Mucosa of stomach (tissue), 1 donor: Measurements from ENCODE around the gene GNG8.

Source experiments
- H3K27me3 ChIP-seq: one replicate; pipeline ENCODE4 v1.7.0; 2013; ENCODE audit warnings: mild to moderate bottlenecking, low read length; ENCODE audit not compliant: control insufficient read depth, insufficient read depth
- H3K36me3 ChIP-seq: one replicate; pipeline ENCODE4 v1.7.0; 2013; ENCODE audit warnings: low read length; ENCODE audit not compliant: control insufficient read depth, insufficient read depth
- H3K4me1 ChIP-seq: one replicate; pipeline ENCODE4 v1.7.0; 2013; ENCODE audit warnings: mild to moderate bottlenecking, low read length; ENCODE audit not compliant: control insufficient read depth, insufficient read depth
- H3K4me3 ChIP-seq: one replicate; pipeline ENCODE4 v1.7.0; 2013; ENCODE audit warnings: low read length
- H3K9ac ChIP-seq: one replicate; pipeline ENCODE4 v1.7.0; 2013; ENCODE audit warnings: mild to moderate bottlenecking, low read length, moderate library complexity
- H3K9me3 ChIP-seq: one replicate; pipeline ENCODE4 v1.7.0; 2013; ENCODE audit warnings: mild to moderate bottlenecking, low read length, moderate library complexity; ENCODE audit not compliant: control insufficient read depth
- donor health status: Pancreatic carcinoma.

GNG8 gene

DNA sequence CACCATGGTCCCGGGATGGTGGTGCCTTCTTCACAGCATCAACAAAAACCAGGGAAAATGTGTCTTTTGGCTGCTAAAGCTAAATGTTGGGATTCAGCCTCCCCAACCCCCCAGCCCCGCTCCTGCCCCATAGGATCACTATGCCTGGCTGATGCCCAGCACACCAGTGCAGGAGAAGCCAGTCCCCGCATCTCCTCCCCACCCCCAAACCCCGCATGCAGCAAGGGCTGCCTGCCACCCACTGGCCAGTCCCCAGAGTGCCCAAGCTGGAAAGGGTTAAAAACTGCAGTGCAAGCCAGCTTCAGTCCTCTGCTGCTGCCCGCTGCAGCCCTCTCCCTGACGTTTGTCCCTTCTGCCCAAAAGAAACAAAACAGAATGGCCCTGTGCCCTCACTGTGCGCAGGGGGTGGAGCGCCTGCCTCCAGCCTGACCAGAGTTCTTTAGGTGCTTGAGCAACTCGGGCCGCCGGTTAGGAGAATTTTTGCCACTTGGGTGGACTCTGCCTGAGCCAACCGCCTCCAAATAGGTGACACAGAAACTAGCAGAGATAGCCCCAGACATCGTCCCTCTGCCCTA lies 31.1 kb downstream of the GNG8 start:
- Histone ChIP-seq H3K36me3 (peaks cover 23% of the 10 kb centered on the region), H3K9ac (no peak overlapping the region), H3K9me3 (no peaks in the 10 kb centered on the region), H3K4me3 (no peak overlapping the region), H3K27me3 (no peaks in the 10 kb centered on the region), H3K4me1 (peaks cover 22% of the 10 kb centered on the region)

DNA sequence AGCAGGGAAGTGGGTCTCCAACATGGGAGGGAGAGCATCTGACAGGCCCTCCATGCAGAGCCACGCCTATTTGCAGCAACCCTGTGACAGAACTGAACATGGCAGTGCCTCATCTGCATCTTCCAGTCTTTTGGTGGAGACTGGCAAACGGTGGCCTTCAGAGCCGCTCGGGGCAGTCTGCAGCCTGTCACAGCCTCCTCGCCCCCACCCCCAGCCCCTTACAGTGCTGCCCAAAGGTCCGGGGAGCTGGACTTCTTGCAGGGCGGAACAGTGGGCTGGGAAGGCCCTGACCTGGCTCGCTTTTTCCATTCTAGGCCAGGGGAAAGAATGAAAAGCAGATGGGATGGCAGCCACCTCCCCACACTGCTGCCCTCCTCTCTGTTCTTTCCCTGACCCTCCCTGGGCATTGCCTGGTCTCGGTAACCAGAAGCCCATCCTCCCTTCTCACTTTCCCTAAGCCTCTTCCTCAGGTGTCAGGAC lies 32.2 kb downstream of the GNG8 start:
- peak overlapping the region; percentile 96 for H3K4me3 ChIP-seq

GRCh38 chr19:46603195-46603637 lies 32.8 kb downstream of the GNG8 start:
- H3K4me3 ChIP-seq: peak overlapping the region; percentile 96
- H3K9me3 ChIP-seq: no peaks in the 10 kb centered on the region
- peak overlapping the region; percentile 100 for H3K9ac ChIP-seq
- no peaks in the 10 kb centered on the region for H3K27me3 ChIP-seq
- H3K36me3 ChIP-seq: peaks cover 11% of the 10 kb centered on the region
- H3K4me1 ChIP-seq: peaks cover 24% of the 10 kb centered on the region

More for the DNA sequence above, 32.2 kb downstream of the GNG8 start:
- Histone ChIP-seq H3K27me3 (no peaks in the 10 kb centered on the region), H3K4me1 (peaks cover 24% of the 10 kb centered on the region), H3K9ac (peak overlapping the region; percentile 100), H3K9me3 (no peaks in the 10 kb centered on the region), H3K36me3 (peaks cover 16% of the 10 kb centered on the region)

DNA sequence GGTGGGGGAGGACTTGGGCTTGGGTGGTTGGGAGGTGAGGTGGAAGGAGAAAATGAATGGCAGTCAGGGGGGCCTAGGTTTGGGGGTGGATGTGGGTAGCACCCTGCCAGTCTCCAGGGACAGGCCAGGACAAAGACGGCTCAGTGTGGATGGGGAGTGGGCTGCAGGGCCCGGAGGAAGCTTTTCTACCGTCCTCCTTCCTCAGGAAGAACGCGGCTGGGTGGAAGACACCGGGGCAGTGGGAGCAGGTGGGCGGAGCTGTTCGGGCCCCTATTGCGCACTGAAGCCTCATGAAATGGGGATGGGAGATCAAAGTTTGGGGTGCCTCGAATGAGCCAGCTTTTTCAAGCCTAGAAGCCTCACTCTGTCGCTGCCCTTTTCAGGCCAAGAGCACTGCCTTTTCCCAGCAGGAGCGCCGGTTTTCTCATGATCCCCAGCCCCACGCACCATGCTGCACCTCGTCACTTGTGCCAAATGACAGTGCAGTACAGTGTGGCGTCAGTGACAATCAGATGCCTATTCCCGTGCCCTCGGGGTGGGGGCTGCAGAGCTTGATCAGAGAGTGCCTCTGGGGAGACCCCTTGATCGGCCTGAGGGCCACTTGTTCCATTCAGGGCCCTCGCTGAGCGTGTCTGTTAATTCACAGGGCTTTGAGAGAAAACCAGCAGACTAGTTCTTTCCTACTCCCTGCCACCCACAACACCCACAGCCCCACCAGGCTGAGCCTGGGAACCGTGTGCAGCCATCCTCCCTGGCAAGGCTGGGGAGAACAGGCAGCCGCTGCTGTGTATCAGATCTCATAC lies 33.4 kb downstream of the GNG8 start:
- no peaks in the 10 kb centered on the region for H3K27me3 ChIP-seq
- H3K9me3 ChIP-seq: no peaks in the 10 kb centered on the region
- H3K4me3 ChIP-seq: peak overlapping the region; percentile 96
- peak overlapping the region; percentile 100 for H3K9ac ChIP-seq
- peaks cover 24% of the 10 kb centered on the region for H3K4me1 ChIP-seq
- peaks cover 5% of the 10 kb centered on the region for H3K36me3 ChIP-seq

DNA sequence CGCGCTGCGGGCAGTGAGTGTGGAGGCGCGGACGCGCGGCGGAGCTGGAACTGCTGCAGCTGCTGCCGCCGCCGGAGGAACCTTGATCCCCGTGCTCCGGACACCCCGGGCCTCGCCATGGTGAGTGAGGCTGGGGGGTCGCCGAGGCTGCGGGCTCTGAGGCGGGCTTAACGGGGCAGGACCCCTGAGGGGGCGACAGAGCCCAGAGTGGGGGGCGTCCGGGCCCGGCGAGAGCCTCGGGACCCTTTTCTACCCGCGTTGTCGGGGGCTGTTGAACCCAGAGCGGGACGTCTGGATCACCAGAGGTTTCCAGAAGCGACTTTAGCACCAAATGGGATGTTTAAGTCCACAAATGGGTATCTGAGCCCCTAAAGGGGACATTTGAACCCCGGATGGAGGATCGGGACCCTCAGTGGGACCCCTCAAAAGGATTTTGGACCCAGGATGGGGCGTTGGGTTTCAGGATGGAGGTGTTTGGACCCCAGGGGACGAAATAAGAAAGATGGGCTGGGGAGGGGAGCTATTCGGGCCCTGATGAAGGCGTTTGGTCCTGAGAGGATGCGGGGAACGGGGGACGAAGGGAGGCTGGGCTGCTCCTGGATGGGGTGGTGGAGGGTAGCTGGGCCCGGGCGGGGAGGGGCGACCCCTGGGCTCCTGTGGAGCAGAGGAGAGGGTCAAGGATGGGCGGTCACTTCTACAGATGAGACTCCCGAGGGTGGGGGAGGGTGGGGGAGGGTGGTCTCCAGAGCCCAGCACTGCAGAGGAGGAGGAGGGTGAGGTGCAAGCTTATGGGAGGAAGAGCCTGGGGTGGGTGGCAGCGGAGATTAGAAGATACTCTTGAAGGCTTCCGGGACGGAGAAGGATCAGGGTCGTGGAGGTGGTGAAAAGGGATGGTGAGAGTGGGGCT lies 34.4 kb downstream of the GNG8 start, which contains the start of gene CALM3:
CALM3 (plus strand) TSS at position 13 of the 907 bp plus-strand sequence; CDS start at position 118, 105 bp downstream.
- H3K9me3 ChIP-seq: no peaks in the 10 kb centered on the region
- H3K9ac ChIP-seq: peak within 1 kb of the TSS; percentile 100
- H3K36me3 ChIP-seq: no peaks in the 10 kb centered on the region
- H3K27me3 ChIP-seq: no peaks in the 10 kb centered on the region
- peaks cover 24% of the 10 kb centered on the region for H3K4me1 ChIP-seq
- H3K4me3 ChIP-seq: peak within 1 kb of the TSS; percentile 96

- Histone ChIP-seq H3K4me3 (peak overlapping the region; percentile 84), H3K36me3 (no peaks in the 10 kb centered on the region), H3K9ac (peak overlapping the region; percentile 100), H3K27me3 (no peaks in the 10 kb centered on the region), H3K4me1 (peaks cover 24% of the 10 kb centered on the region), H3K9me3 (no peaks in the 10 kb centered on the region)
Measured at GRCh38 chr19:46600384-46601317, 35.4 kb downstream of the GNG8 start.

- H3K9ac ChIP-seq: peak overlapping the region; percentile 98
- H3K36me3 ChIP-seq: no peaks in the 10 kb centered on the region
- H3K9me3 ChIP-seq: no peaks in the 10 kb centered on the region
- peaks cover 21% of the 10 kb centered on the region for H3K4me1 ChIP-seq
- H3K4me3 ChIP-seq: peak overlapping the region; percentile 84
- H3K27me3 ChIP-seq: no peaks in the 10 kb centered on the region
Measured at GRCh38 chr19:46599716-46600373, 36.2 kb downstream of the GNG8 start.

DNA sequence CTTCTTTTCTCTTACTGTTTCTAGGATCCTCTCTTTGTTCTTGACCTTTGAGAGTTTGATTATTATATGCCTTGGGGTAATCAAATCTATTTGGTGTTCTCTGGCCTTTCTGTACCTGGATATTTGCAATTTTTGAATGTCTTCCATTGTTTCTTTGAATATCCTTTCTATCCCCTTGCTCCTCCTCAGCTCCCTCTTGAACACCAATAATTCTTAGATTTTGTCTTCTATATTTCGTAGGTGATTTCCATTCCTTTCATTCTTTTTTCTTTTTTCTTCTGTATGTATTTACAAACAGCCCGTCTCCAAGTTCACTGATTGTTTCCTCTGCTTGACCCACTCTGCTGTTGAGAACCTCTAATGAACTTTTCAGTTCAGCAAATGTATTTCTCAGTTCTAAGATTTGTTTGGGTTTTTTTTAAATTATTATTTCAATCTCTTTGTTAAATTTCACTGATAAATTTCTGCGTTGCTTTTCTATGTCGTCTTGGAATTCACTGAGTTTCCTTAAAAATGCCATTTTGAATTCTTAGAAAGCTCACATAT lies 37.6 kb downstream of the GNG8 start:
- Histone ChIP-seq H3K4me3 (no peak overlapping the region), H3K9ac (no peak overlapping the region), H3K4me1 (peaks cover 12% of the 10 kb centered on the region), H3K27me3 (no peaks in the 10 kb centered on the region), H3K9me3 (no peaks in the 10 kb centered on the region), H3K36me3 (no peaks in the 10 kb centered on the region)

DNA sequence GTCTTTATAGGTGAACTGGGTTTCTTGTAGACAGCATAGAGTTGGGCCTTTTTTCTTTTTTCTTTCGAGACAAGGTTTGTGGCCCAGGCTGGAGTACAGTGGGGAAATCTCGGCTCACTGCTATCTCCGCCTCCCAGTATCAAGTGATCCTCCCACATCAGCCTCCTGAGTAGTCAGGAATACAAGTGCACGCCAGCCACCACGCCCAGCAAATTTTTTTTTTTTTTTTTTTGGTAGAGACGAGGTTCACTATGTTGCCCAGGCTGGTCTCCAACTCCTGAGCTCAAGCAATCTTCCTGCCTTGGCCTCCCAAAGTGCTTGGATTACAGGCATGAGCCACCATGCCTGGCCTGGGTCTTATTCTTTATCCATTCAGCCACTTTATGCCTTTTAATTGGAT lies 40.0 kb downstream of the GNG8 start:
- Histone ChIP-seq H3K36me3 (no peaks in the 10 kb centered on the region), H3K9me3 (no peaks in the 10 kb centered on the region), H3K27me3 (no peaks in the 10 kb centered on the region), H3K4me3 (no peak overlapping the region), H3K9ac (no peak overlapping the region), H3K4me1 (peaks cover 11% of the 10 kb centered on the region)

- peaks cover 4% of the 10 kb centered on the region for H3K4me1 ChIP-seq
- H3K4me3 ChIP-seq: no peak overlapping the region
- no peaks in the 10 kb centered on the region for H3K36me3 ChIP-seq
- no peaks in the 10 kb centered on the region for H3K9me3 ChIP-seq
- H3K9ac ChIP-seq: no peak overlapping the region
- H3K27me3 ChIP-seq: no peaks in the 10 kb centered on the region
Measured at GRCh38 chr19:46591870-46592269, 44.1 kb downstream of the GNG8 start.
